ENCODE data around the gene CD79A. TPM values are rescaled to one million over a fixed set of nuclear protein-coding genes. Genes with fewer than 3 reads are reported as not detected.

The CD79A gene
- total RNA-seq, 1 donor from 2014 or later, result not detected

GRCh38 chr19:41882568-41883462 is 5.7 kb downstream of the CD79A start, which contains the start of gene ARHGEF1:
Gene ARHGEF1, plus strand, starts transcription at chr19:41883184. Its CDS starts 4,899 bp downstream, at chr19:41888083.
- DNase-seq (ENCODE audit: low spot score), result no peak

GRCh38 chr19:41883463-41883820 is 6.4 kb downstream of the CD79A start:
- Mint-ChIP-seq H3K27ac (ENCODE audit: unreplicated experiment) (peak overlapping the region; percentile 94), H3K9me3 (ENCODE audit: low read depth) (no peaks in the 10 kb centered on the region), H3K27me3 (ENCODE audit: low read depth) (no peaks in the 10 kb centered on the region), H3K36me3 (ENCODE audit: low read depth) (peaks cover 3% of the 10 kb centered on the region), H3K4me3 (ENCODE audit: unreplicated experiment) (peak overlapping the region; percentile 95), H3K4me1 (ENCODE audit: low read depth) (peaks cover 33% of the 10 kb centered on the region)
- DNase-seq (ENCODE audit: low spot score), result no peak
- no peak for TF ChIP-seq CTCF (IDR thresholded peaks at IDR 0.05)

More at GRCh38 chr19:41882568-41883462, 5.7 kb downstream of the CD79A start, which contains the start of gene ARHGEF1:
- Mint-ChIP-seq H3K27ac (ENCODE audit: unreplicated experiment) (peak within 1 kb of the TSS; percentile 94), H3K4me1 (ENCODE audit: low read depth) (peaks cover 33% of the 10 kb centered on the region), H3K36me3 (ENCODE audit: low read depth) (no peaks in the 10 kb centered on the region), H3K9me3 (ENCODE audit: low read depth) (no peaks in the 10 kb centered on the region), H3K4me3 (ENCODE audit: unreplicated experiment) (peak within 1 kb of the TSS; percentile 95), H3K27me3 (ENCODE audit: low read depth) (no peaks in the 10 kb centered on the region)
- no peak for TF ChIP-seq CTCF (IDR thresholded peaks at IDR 0.05)

- Mint-ChIP-seq H3K27me3 (ENCODE audit: low read depth) (no peaks in the 10 kb centered on the region), H3K4me1 (ENCODE audit: low read depth) (peaks cover 33% of the 10 kb centered on the region), H3K36me3 (ENCODE audit: low read depth) (peaks cover 4% of the 10 kb centered on the region), H3K9me3 (ENCODE audit: low read depth) (no peaks in the 10 kb centered on the region), H3K4me3 (ENCODE audit: unreplicated experiment) (peak overlapping the region; percentile 95), H3K27ac (ENCODE audit: unreplicated experiment) (peak overlapping the region; percentile 94)
- peak; percentile 98 for DNase-seq (ENCODE audit: low spot score)
- peak; percentile 44 for TF ChIP-seq CTCF (IDR thresholded peaks at IDR 0.05)
Observed at GRCh38 chr19:41883821-41884733, 7.0 kb downstream of the CD79A start.

- H3K36me3 Mint-ChIP-seq (ENCODE audit: low read depth), result peaks cover 6% of the 10 kb centered on the region
- no peaks in the 10 kb centered on the region for H3K27me3 Mint-ChIP-seq (ENCODE audit: low read depth)
- TF ChIP-seq CTCF (IDR thresholded peaks at IDR 0.05), result no peak
- H3K27ac Mint-ChIP-seq (ENCODE audit: unreplicated experiment), result peak overlapping the region; percentile 75
- DNase-seq (ENCODE audit: low spot score), result no peak
- H3K4me1 Mint-ChIP-seq (ENCODE audit: low read depth), result peaks cover 33% of the 10 kb centered on the region
- no peaks in the 10 kb centered on the region for H3K9me3 Mint-ChIP-seq (ENCODE audit: low read depth)
- no peak overlapping the region for H3K4me3 Mint-ChIP-seq (ENCODE audit: unreplicated experiment)
Observed at GRCh38 chr19:41886761-41887710, 10.0 kb downstream of the CD79A start.

Measured in chondrocyte (in vitro differentiated cells).